GM12874 (cell line): ENCODE measurements around the gene ATP2C2.

ENCODE experiments used
- TF ChIP-seq, protein P1 (sequence below): IDR thresholded peaks from 2 replicates; pipeline ENCODE4 v1.5.1; 2011; ENCODE audit warnings: low read depth, mild to moderate bottlenecking, control low read depth, low read length, moderate library complexity; ENCODE audit not compliant: insufficient read depth

The ATP2C2 gene

GRCh38 chr16:84370723-84371552 is 2.6 kb downstream of the ATP2C2 start:
- TF ChIP-seq, protein P1, sequence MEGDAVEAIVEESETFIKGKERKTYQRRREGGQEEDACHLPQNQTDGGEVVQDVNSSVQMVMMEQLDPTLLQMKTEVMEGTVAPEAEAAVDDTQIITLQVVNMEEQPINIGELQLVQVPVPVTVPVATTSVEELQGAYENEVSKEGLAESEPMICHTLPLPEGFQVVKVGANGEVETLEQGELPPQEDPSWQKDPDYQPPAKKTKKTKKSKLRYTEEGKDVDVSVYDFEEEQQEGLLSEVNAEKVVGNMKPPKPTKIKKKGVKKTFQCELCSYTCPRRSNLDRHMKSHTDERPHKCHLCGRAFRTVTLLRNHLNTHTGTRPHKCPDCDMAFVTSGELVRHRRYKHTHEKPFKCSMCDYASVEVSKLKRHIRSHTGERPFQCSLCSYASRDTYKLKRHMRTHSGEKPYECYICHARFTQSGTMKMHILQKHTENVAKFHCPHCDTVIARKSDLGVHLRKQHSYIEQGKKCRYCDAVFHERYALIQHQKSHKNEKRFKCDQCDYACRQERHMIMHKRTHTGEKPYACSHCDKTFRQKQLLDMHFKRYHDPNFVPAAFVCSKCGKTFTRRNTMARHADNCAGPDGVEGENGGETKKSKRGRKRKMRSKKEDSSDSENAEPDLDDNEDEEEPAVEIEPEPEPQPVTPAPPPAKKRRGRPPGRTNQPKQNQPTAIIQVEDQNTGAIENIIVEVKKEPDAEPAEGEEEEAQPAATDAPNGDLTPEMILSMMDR: no peak

DNA sequence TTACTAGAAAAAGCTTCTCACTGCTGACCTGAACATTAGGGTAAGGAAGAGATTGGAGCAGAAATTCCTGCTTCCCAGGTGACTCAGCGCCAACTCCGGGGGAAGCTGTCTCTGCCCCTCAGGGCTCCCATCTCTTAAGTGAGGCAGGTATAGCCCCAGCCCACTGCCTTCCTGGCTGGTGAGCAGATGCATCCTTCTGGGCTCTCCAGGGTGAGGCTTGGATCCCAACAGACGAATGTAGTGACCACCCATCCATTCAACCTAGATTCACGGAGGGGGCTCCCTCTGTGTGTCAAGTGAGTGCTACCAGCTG is 3.2 kb downstream of the ATP2C2 start:
- TF ChIP-seq, protein P1: no peak

- TF ChIP-seq, protein P1: no peak
Observed at GRCh38 chr16:84373907-84374489, 5.7 kb downstream of the ATP2C2 start.

- TF ChIP-seq, protein P1: no peak
Observed at GRCh38 chr16:84378099-84378498, 9.8 kb downstream of the ATP2C2 start.

- TF ChIP-seq, protein P1: no peak
Observed at GRCh38 chr16:84378567-84378966, 10.2 kb downstream of the ATP2C2 start.

- TF ChIP-seq, protein P1: no peak
Observed at GRCh38 chr16:84379008-84379708, 10.8 kb downstream of the ATP2C2 start.

DNA sequence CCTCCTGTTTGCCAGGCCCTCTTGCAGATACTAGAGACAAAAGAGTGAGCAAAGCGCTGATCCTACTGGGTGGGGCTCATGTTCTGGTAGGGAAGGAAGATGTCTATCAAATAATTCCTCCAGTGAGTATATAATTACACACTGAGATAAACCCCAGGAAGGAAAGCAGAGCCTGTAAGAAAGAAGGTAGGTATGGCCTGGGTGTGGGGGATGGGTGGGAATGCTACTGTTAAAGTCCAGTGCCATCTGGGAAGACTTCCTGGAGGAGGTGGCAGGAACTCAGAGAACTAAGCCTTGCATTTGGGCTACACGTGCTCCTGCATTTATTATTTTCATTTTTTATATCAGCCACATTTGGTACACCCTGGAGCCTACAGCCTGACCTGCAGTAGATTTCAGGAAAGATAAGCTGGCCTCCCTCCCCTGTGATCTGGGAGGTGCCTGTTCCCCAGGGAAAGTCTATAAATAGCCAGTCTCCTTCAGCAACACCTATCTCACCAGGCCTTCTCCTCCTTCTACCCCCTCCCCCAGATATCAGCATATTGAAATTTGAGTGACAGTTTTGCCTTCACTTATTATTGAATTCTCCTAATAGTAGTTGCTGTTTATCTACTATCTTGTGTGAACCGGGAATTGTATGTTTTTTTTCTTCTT is 11.5 kb downstream of the ATP2C2 start:
- TF ChIP-seq, protein P1: no peak
